HG02870 (cell line): Measurements from ENCODE around the gene G0S2.
"Not testable (repeated sequence)": the region's sequence is repeated elsewhere in the genome, so short reads cannot be mapped to it uniquely, and the experiment has no call there.

ENCODE experiments used
- ATAC-seq: cut with Tn5 transposase; IDR thresholded peaks from one replicate; pipeline ENCODE4 v1.9.1; 2021; ENCODE audit warnings: mild to moderate bottlenecking, moderate library complexity; ENCODE audit not compliant: unreplicated experiment

The G0S2 gene

GRCh38 chr1:209675565-209676154, 448 bp downstream of the G0S2 start:
- no peak for ATAC-seq

- ATAC-seq = no peak
Observed at GRCh38 chr1:209678981-209679539, 3.8 kb downstream of the G0S2 start.

- no peak for ATAC-seq
Observed at GRCh38 chr1:209685821-209686220, 10.6 kb downstream of the G0S2 start.

- ATAC-seq = no peak
Observed at GRCh38 chr1:209686322-209686721, 11.1 kb downstream of the G0S2 start.

GRCh38 chr1:209688746-209689234, 13.6 kb downstream of the G0S2 start:
- ATAC-seq = no peak

- ATAC-seq = no peak
Observed at GRCh38 chr1:209689477-209689876, 14.3 kb downstream of the G0S2 start.

- ATAC-seq = no peak
Observed at GRCh38 chr1:209691237-209691636, 16.0 kb downstream of the G0S2 start.

- no peak for ATAC-seq
Observed at GRCh38 chr1:209692296-209692695, 17.1 kb downstream of the G0S2 start.

- ATAC-seq = peak; percentile 57
Observed at GRCh38 chr1:209692745-209693504, 17.7 kb downstream of the G0S2 start.

GRCh38 chr1:209696673-209697072, 21.5 kb downstream of the G0S2 start:
- ATAC-seq = no peak

- ATAC-seq = no peak
Observed at GRCh38 chr1:209697126-209697525, 21.9 kb downstream of the G0S2 start.

- ATAC-seq = not testable (repeated sequence)
Observed at GRCh38 chr1:209700686-209701085, 25.5 kb downstream of the G0S2 start.

- no peak for ATAC-seq
Observed at GRCh38 chr1:209702832-209703231, 27.6 kb downstream of the G0S2 start.

GRCh38 chr1:209703834-209704504, 28.8 kb downstream of the G0S2 start:
- ATAC-seq = no peak

- ATAC-seq = no peak
Observed at GRCh38 chr1:209704584-209704983, 29.4 kb downstream of the G0S2 start, which contains the start of gene HSD11B1. Gene HSD11B1, plus strand, starts transcription at chr1:209704846. Its CDS starts 97 bp downstream, at chr1:209704943.

GRCh38 chr1:209705033-209705598, 29.9 kb downstream of the G0S2 start:
- no peak for ATAC-seq

- ATAC-seq = no peak
Observed at GRCh38 chr1:209706622-209707021, 31.4 kb downstream of the G0S2 start.

- ATAC-seq = no peak
Observed at GRCh38 chr1:209707308-209707707, 32.1 kb downstream of the G0S2 start.

- no peak for ATAC-seq
Observed at GRCh38 chr1:209708297-209708696, 33.1 kb downstream of the G0S2 start.

GRCh38 chr1:209710093-209710492, 34.9 kb downstream of the G0S2 start:
- ATAC-seq = no peak

- ATAC-seq = no peak
Observed at GRCh38 chr1:209710847-209711246, 35.6 kb downstream of the G0S2 start.
